Activated T-helper 17 cell treated with anti-CD3 and anti-CD28 coated beads, Interleukin-2, amount 50 U/mL, for 72 hours (primary cell): ENCODE data around the gene PIK3CD. TPM values are rescaled to one million over a fixed set of nuclear protein-coding genes. Genes with fewer than 3 reads are reported as not detected.

ENCODE experiments used
- ATAC-seq: fragments of 150-1000 bp; cut with Tn5 transposase; replicated peaks from 2 replicates; pipeline ENCODE4 v1.10.0; 2021; ENCODE audit warnings: mild to moderate bottlenecking, moderate library complexity
- H3K27ac Mint-ChIP-seq: one replicate; pipeline ENCODE4 v1.8.0; 2022; ENCODE audit warnings: mixed read lengths
- H3K27me3 Mint-ChIP-seq: one replicate; pipeline ENCODE4 v1.8.0; 2022; ENCODE audit warnings: mixed read lengths
- H3K36me3 Mint-ChIP-seq: one replicate; pipeline ENCODE4 v1.8.0; 2022; ENCODE audit warnings: low read depth, mild to moderate bottlenecking, mixed read lengths
- H3K4me1 Mint-ChIP-seq: one replicate; pipeline ENCODE4 v1.8.0; 2022; ENCODE audit warnings: mixed read lengths
- H3K4me3 Mint-ChIP-seq: one replicate; pipeline ENCODE4 v1.8.0; 2022; ENCODE audit warnings: mild to moderate bottlenecking, mixed read lengths
- H3K9me3 Mint-ChIP-seq: one replicate; pipeline ENCODE4 v1.8.0; 2022; ENCODE audit warnings: mixed read lengths
- total RNA-seq, 2 donors: library from RNA; stranded (reverse); gene quantifications; one replicate each; pipeline ENCODE4 v1.2.3, GENCODE V29; 2022

The PIK3CD gene
- total RNA-seq = 100 to 1,000 TPM; 114 to 120 TPM

- Mint-ChIP-seq H3K4me1 (peaks cover 18% of the 10 kb centered on the region), H3K27ac (peak within 1 kb of the TSS; percentile 97), H3K36me3 (peaks cover 50% of the 10 kb centered on the region), H3K4me3 (peak within 1 kb of the TSS; percentile 99), H3K27me3 (no peaks in the 10 kb centered on the region), H3K9me3 (no peaks in the 10 kb centered on the region)
- peak; percentile 23 for ATAC-seq
Measured at GRCh38 chr1:9651565-9652378, at the start of gene PIK3CD. TSS of gene PIK3CD (plus strand) at chr1:9651731. CDS start at chr1:9710456, 58,725 bp downstream.

- H3K4me1 Mint-ChIP-seq = no peaks in the 10 kb centered on the region
- no peaks in the 10 kb centered on the region for H3K27me3 Mint-ChIP-seq
- peaks cover 42% of the 10 kb centered on the region for H3K36me3 Mint-ChIP-seq
- H3K27ac Mint-ChIP-seq = no peak overlapping the region
- no peaks in the 10 kb centered on the region for H3K9me3 Mint-ChIP-seq
- H3K4me3 Mint-ChIP-seq = no peak overlapping the region
- ATAC-seq = no peak
Measured at GRCh38 chr1:9601942-9602793, 49.4 kb upstream of the PIK3CD start.

DNA sequence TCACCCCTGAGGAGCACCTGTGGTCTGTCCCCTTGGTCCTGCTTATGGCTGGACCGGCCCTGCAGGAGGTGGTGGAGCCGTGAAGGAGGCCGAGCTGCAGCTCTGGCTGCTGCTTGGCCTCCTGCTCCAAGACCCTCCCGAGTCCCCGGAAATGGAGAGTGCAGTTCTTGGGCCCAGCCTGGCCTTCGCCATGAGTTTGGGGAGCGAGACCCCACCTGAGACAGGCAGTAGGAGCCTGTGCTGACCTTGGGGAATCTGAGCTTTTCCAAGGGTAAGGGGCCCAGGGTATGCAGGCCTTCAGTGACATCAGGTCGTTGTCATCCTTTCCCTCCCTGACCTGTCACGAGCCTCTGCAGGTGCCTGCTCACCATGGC, 48.8 kb upstream of the PIK3CD start:
- Mint-ChIP-seq H3K36me3 (peaks cover 42% of the 10 kb centered on the region), H3K27me3 (no peaks in the 10 kb centered on the region), H3K27ac (no peak overlapping the region), H3K4me1 (no peaks in the 10 kb centered on the region), H3K4me3 (no peak overlapping the region), H3K9me3 (no peaks in the 10 kb centered on the region)
- ATAC-seq = no peak

GRCh38 chr1:9603307-9603706, 48.2 kb upstream of the PIK3CD start:
- no peak for ATAC-seq
- H3K4me3 Mint-ChIP-seq = no peak overlapping the region
- H3K27me3 Mint-ChIP-seq = no peaks in the 10 kb centered on the region
- peaks cover 42% of the 10 kb centered on the region for H3K36me3 Mint-ChIP-seq
- H3K9me3 Mint-ChIP-seq = no peaks in the 10 kb centered on the region
- no peaks in the 10 kb centered on the region for H3K4me1 Mint-ChIP-seq
- no peak overlapping the region for H3K27ac Mint-ChIP-seq

GRCh38 chr1:9603766-9604753, 47.5 kb upstream of the PIK3CD start:
- H3K27me3 Mint-ChIP-seq = no peaks in the 10 kb centered on the region

DNA sequence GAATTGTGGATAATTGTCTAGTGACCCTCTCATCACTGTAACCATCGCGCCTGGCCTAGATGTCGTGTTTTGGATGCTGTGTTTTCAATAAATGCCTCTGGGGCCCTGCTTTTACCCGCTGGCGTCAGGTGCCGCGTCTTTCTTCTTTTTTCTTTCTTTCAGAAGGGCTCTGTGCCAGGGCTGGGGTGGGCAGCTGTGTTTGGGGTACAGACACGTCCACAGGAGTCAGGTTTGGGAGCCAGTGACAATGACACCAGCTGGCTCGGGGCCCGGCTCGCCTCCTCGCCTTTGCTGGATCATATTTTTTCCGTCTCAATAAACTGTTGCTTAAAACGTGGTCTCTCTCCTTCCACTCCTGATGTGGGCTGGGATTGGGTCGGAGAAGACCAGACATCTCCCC, 46.7 kb upstream of the PIK3CD start:
- Mint-ChIP-seq H3K9me3 (no peaks in the 10 kb centered on the region), H3K4me1 (no peaks in the 10 kb centered on the region), H3K4me3 (no peak overlapping the region), H3K36me3 (peaks cover 29% of the 10 kb centered on the region), H3K27me3 (no peaks in the 10 kb centered on the region), H3K27ac (no peak overlapping the region)
- ATAC-seq = no peak

More at GRCh38 chr1:9603766-9604753, 47.5 kb upstream of the PIK3CD start:
- Mint-ChIP-seq H3K4me3 (no peak overlapping the region), H3K4me1 (no peaks in the 10 kb centered on the region), H3K36me3 (peaks cover 36% of the 10 kb centered on the region), H3K27ac (no peak overlapping the region), H3K9me3 (no peaks in the 10 kb centered on the region)
- no peak for ATAC-seq

GRCh38 chr1:9605946-9606455, 45.5 kb upstream of the PIK3CD start:
- Mint-ChIP-seq H3K27me3 (no peaks in the 10 kb centered on the region), H3K27ac (no peak overlapping the region), H3K4me3 (no peak overlapping the region), H3K9me3 (no peaks in the 10 kb centered on the region), H3K4me1 (no peaks in the 10 kb centered on the region), H3K36me3 (peaks cover 17% of the 10 kb centered on the region)
- ATAC-seq = no peak

DNA sequence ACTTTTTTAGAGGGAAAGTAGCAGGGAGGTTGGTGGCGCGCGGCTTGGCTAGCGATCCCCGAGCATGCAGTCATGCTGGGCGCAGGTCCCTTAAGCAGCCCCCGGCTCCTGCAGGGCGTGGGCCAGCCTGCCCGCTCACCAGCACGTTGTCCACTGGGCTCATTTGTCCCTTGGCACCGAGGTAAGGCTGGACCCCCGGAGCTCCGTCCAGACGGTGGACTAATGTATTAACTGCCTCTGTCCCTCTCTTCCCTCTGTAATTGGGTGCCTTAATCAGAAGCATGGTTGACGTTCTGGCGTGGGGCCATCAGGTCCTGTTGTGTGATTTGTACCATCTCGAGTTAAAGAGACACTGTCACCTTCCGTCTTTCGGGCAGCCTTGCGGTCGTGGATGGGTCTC, 45.1 kb upstream of the PIK3CD start:
- no peak overlapping the region for H3K4me3 Mint-ChIP-seq

GRCh38 chr1:9606948-9607347, 44.6 kb upstream of the PIK3CD start:
- ATAC-seq = no peak
- Mint-ChIP-seq H3K36me3 (peaks cover 15% of the 10 kb centered on the region), H3K27me3 (no peaks in the 10 kb centered on the region), H3K27ac (no peak overlapping the region), H3K9me3 (no peaks in the 10 kb centered on the region), H3K4me1 (no peaks in the 10 kb centered on the region), H3K4me3 (no peak overlapping the region)

More for the DNA sequence above, 45.1 kb upstream of the PIK3CD start:
- no peaks in the 10 kb centered on the region for H3K27me3 Mint-ChIP-seq
- no peaks in the 10 kb centered on the region for H3K4me1 Mint-ChIP-seq
- H3K9me3 Mint-ChIP-seq = no peaks in the 10 kb centered on the region
- H3K27ac Mint-ChIP-seq = no peak overlapping the region
- peaks cover 15% of the 10 kb centered on the region for H3K36me3 Mint-ChIP-seq
- no peak for ATAC-seq

DNA sequence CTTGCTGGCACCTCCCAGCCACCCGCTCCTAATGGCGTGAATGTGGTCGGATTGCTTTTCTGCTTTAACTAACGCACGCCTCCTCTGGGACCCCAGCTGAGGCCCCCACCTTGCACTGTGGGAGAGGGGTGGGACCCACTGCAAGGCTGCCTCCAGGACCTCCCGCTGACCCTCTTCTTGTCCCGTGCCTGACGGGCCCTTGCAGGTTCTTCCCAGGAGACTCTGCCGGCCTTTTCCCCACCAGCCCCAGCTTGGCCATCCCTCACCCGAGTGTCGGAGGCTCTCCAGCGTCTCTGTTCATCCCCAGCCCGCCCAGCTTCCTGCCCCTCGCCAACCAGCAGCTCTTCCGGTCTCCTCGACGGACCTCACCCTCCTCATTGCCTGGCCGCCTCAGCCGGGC, 44.2 kb upstream of the PIK3CD start:
- Mint-ChIP-seq H3K27me3 (no peaks in the 10 kb centered on the region), H3K4me1 (no peaks in the 10 kb centered on the region), H3K27ac (no peak overlapping the region), H3K9me3 (no peaks in the 10 kb centered on the region), H3K36me3 (peaks cover 15% of the 10 kb centered on the region), H3K4me3 (no peak overlapping the region)
- no peak for ATAC-seq

- no peaks in the 10 kb centered on the region for H3K4me1 Mint-ChIP-seq
- no peaks in the 10 kb centered on the region for H3K27me3 Mint-ChIP-seq
- no peak for ATAC-seq
- H3K36me3 Mint-ChIP-seq = peaks cover 9% of the 10 kb centered on the region
- H3K9me3 Mint-ChIP-seq = no peaks in the 10 kb centered on the region
- no peak overlapping the region for H3K4me3 Mint-ChIP-seq
- H3K27ac Mint-ChIP-seq = no peak overlapping the region
Measured at GRCh38 chr1:9609998-9610397, 41.5 kb upstream of the PIK3CD start.

DNA sequence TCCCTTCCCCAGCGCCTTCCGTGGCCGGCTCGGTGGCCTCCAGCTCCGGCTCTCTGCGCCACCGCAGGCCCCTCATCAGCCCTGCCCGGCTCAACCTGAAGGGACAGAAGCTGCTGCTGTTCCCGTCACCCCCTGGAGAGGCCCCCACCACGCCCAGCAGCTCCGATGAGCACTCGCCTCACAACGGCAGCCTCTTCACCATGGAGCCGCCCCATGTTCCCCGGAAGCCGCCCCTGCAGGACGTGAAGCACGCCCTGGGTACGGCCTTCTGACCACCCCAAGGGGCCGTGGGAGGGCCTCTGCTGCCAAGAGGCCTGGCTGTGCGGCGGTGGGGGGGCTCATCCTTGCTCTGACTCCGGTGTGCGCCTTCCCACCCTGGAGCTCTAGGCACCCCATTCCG, 41.0 kb upstream of the PIK3CD start:
- Mint-ChIP-seq H3K4me1 (no peaks in the 10 kb centered on the region), H3K9me3 (no peaks in the 10 kb centered on the region), H3K36me3 (peaks cover 5% of the 10 kb centered on the region), H3K4me3 (no peak overlapping the region), H3K27me3 (no peaks in the 10 kb centered on the region), H3K27ac (no peak overlapping the region)
- no peak for ATAC-seq

GRCh38 chr1:9611716-9612115, 39.8 kb upstream of the PIK3CD start:
- Mint-ChIP-seq H3K9me3 (no peaks in the 10 kb centered on the region), H3K4me3 (no peak overlapping the region), H3K27me3 (no peaks in the 10 kb centered on the region), H3K27ac (no peak overlapping the region), H3K4me1 (no peaks in the 10 kb centered on the region), H3K36me3 (peaks cover 5% of the 10 kb centered on the region)
- no peak for ATAC-seq
